ENCODE measurements around the gene CFAP58. TPM values are rescaled to one million over a fixed set of nuclear protein-coding genes. Genes with fewer than 3 reads are reported as not detected.

CFAP58 gene
- total RNA-seq, 2 donors from 2014 or later, result 0.05 to 1.9 TPM

DNA sequence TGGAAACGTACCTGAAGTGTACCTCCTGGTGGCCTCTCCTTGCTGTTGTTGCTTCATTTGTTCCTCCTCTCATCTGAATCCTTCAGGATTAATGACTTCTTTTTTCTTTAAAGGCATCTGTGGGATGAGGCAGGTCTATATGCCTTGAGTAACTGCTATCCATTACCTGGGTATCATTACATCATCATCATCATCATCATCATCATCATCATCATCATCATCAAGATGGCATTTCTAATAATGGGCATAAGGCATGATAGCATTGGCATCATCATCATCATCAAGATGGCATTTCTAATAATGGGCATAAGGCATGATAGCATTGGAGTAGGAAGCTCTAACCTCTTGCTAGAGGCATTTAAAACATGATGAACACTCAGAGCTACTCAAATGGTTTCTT, 59.9 kb downstream of the CFAP58 start:
- Histone ChIP-seq H3K27ac (no peak overlapping the region), H3K9me3 (no peaks in the 10 kb centered on the region), H3K36me3 (no peaks in the 10 kb centered on the region), H3K4me1 (replicated peaks) (no peaks in the 10 kb centered on the region), H3K27me3 (replicated peaks; ENCODE audit: insufficient read depth) (peaks cover 4% of the 10 kb centered on the region), H3K4me3 (no peak overlapping the region)
- TF ChIP-seq POLR2AphosphoS5 (IDR thresholded peaks at IDR 0.05), result no peak
- TF ChIP-seq POLR2A (IDR thresholded peaks at IDR 0.05), result no peak
- TF ChIP-seq CTCF (IDR thresholded peaks at IDR 0.05), result no peak
- DNase-seq (ENCODE audit: low spot score), result no peak
- intact Hi-C loops (cut with DNase I), result loop anchor here (10.0 kb wide), 1 partner anchor 171 kb away; no protein-coding TSS in a partner anchor
- 64% methylated on average over 1 of the region's 1 CpG for WGBS

DNA sequence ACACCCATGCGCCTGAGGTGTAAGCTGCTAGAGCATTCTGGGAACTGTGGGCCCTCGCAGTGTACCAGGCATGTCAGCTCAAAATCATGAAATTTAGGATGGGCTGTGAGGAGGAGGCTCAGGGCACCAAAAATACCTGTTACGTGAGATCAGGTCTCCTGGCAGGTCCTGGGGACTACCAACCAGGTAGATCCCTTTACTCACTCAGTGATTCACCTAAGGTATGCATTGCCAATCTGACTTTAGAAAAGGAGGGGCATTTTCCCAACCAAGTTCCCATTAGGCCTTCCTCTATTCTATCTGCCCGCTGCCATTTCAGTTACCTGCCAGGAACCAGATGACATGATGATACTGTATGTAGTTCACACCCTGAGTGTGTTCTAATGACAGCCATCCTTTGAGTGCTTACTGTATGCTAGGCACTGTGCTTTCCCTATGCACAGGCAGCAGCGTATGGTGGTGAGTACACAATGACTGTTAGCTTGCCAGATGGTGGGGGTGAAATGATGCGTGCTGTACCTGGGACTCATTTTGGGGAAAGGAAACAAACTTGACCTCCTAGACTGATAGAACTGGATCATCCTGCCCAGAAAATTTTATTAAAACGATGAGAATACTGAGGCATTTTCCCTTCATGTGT, 62.0 kb downstream of the CFAP58 start:
- Histone ChIP-seq H3K4me1 (replicated peaks) (no peaks in the 10 kb centered on the region), H3K27me3 (replicated peaks; ENCODE audit: insufficient read depth) (peaks cover 4% of the 10 kb centered on the region), H3K27ac (no peak overlapping the region), H3K36me3 (no peaks in the 10 kb centered on the region), H3K4me3 (no peak overlapping the region), H3K9me3 (no peaks in the 10 kb centered on the region)
- intact Hi-C loops (cut with DNase I), result loop anchor here (10.0 kb wide), 1 partner anchor 169 kb away; no protein-coding TSS in a partner anchor
- TF ChIP-seq POLR2AphosphoS5 (IDR thresholded peaks at IDR 0.05), result no peak
- TF ChIP-seq CTCF (IDR thresholded peaks at IDR 0.05), result no peak
- TF ChIP-seq POLR2A (IDR thresholded peaks at IDR 0.05), result no peak
- WGBS, result 80% methylated on average over 7 of the region's 7 CpGs
- DNase-seq (ENCODE audit: low spot score), result no peak

GRCh38 chr10:104416851-104417250, 63.2 kb downstream of the CFAP58 start:
- no peak for DNase-seq (ENCODE audit: low spot score)
- intact Hi-C loops (cut with DNase I), result loop anchor here (10.0 kb wide), 1 partner anchor 168 kb away; no protein-coding TSS in a partner anchor
- H3K9me3 ChIP-seq, result no peaks in the 10 kb centered on the region

DNA sequence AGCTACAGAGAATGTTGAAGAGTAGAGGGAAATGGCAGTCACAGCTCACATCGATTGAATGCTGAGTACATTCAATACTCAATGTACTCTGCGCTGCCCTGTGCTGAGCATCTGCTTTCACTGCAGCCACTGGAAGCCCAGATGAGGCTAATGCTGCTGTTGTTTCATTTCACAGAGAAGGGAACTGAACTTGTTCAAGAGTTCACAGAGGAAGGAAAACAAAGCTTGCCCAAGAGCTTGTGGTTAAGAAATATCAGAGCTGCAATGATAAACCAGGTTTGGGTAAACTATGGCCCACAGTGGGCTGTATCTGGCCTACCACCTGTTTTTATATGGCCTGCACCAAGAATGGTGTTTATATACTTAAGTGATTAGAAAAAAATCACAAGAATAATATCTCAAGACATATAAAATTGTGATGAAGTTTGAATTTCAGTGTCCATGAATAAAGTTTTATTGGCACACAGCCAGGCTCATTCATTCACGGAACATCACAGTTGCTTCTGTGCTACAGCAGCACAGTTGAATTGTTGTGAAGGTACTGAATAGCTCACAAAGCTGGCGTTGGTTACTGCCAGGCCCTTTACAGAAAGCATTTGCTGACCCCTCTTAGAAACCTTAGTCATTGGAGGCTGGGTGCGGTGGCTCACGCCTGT, 64.1 kb downstream of the CFAP58 start:
- no peak for DNase-seq (ENCODE audit: low spot score)
- WGBS, result 81% methylated on average over 6 of the region's 6 CpGs

More at GRCh38 chr10:104416851-104417250, 63.2 kb downstream of the CFAP58 start:
- WGBS, result 81% methylated on average over 1 of the region's 1 CpG
- TF ChIP-seq POLR2A (IDR thresholded peaks at IDR 0.05), result no peak
- no peak for TF ChIP-seq POLR2AphosphoS5 (IDR thresholded peaks at IDR 0.05)
- no peak for TF ChIP-seq CTCF (IDR thresholded peaks at IDR 0.05)
- Histone ChIP-seq H3K36me3 (no peaks in the 10 kb centered on the region), H3K4me3 (no peak overlapping the region), H3K4me1 (replicated peaks) (no peaks in the 10 kb centered on the region), H3K27ac (no peak overlapping the region), H3K27me3 (replicated peaks; ENCODE audit: insufficient read depth) (peaks cover 4% of the 10 kb centered on the region)

GRCh38 chr10:104424719-104425118, 71.1 kb downstream of the CFAP58 start:
- Histone ChIP-seq H3K27ac (no peak overlapping the region), H3K9me3 (no peaks in the 10 kb centered on the region), H3K36me3 (no peaks in the 10 kb centered on the region), H3K27me3 (replicated peaks; ENCODE audit: insufficient read depth) (no peaks in the 10 kb centered on the region), H3K4me1 (replicated peaks) (no peaks in the 10 kb centered on the region), H3K4me3 (no peak overlapping the region)
- no peak for DNase-seq (ENCODE audit: low spot score)
- intact Hi-C loops (cut with DNase I), result no loop called here
- TF ChIP-seq POLR2AphosphoS5 (IDR thresholded peaks at IDR 0.05), result no peak
- no peak for TF ChIP-seq CTCF (IDR thresholded peaks at IDR 0.05)
- no peak for TF ChIP-seq POLR2A (IDR thresholded peaks at IDR 0.05)
- whole genome bisulfite sequencing, result 74% methylated on average over 1 of the region's 1 CpG

More for the DNA sequence above, 64.1 kb downstream of the CFAP58 start:
- TF ChIP-seq POLR2A (IDR thresholded peaks at IDR 0.05) (no peak), POLR2AphosphoS5 (IDR thresholded peaks at IDR 0.05) (no peak)
- Histone ChIP-seq H3K4me1 (replicated peaks) (no peaks in the 10 kb centered on the region), H3K4me3 (no peak overlapping the region), H3K9me3 (no peaks in the 10 kb centered on the region), H3K27me3 (replicated peaks; ENCODE audit: insufficient read depth) (peaks cover 4% of the 10 kb centered on the region), H3K27ac (no peak overlapping the region), H3K36me3 (no peaks in the 10 kb centered on the region)
- intact Hi-C loops (cut with DNase I), result loop anchor here (10.0 kb wide), 1 partner anchor 167 kb away; no protein-coding TSS in a partner anchor

All from prostate gland (tissue), 2 donors.